ENCODE data around the gene ITGB8. TPM values are rescaled to one million over a fixed set of nuclear protein-coding genes. Genes with fewer than 3 reads are reported as not detected.
A peak's percentile ranks its signal among the peaks of the same experiment; 100 is the strongest.

Gene ITGB8
- total and polyA plus RNA-seq, 2 of the 4 experiments (the other 2 are of a cell fraction) = 2.6 to 10.2 TPM

GRCh38 chr7:20328692-20329091, 2.0 kb upstream of the ITGB8 start:
- WGBS, 2 experiments (ENCODE audit: extremely low coverage in 2 of 2, insufficient read length in 1 of 2) = no CpG with 5 or more reads among the region's 1 CpG
- Histone ChIP-seq H4K91ac (ENCODE audit: insufficient read depth, low read depth, low read length) (no peak overlapping the region), H3K56ac (ENCODE audit: extremely low read depth, insufficient read depth, low read length) (no peak overlapping the region), H4K5ac (ENCODE audit: low read depth, low read length) (no peak overlapping the region), H3K27ac (ENCODE audit: insufficient read depth, low read length) (no peak overlapping the region; the same call in 1 of the 2 replicates), H3K9me3 (ENCODE audit: control insufficient read depth, insufficient read depth, low read length) (no peaks in the 10 kb centered on the region), H2BK20ac (ENCODE audit: low read depth, low read length) (no peak overlapping the region), H3K4ac (ENCODE audit: low read depth, low read length) (no peak overlapping the region), H3K9me1 (ENCODE audit: insufficient read depth, low read length) (0 out of 2 replicates have a peak, but pooled peaks cover 2% of the 10 kb centered on the region), H2BK120ac (ENCODE audit: low read depth, low read length) (no peak overlapping the region), H3K4me3 (ENCODE audit: insufficient read depth, low read depth, low read length) (no peak overlapping the region), H3K23ac (ENCODE audit: low read depth, low read length) (no peak overlapping the region), H3K36me3 (ENCODE audit: control insufficient read depth, insufficient read depth, low read length) (no peaks in the 10 kb centered on the region), H3K18ac (ENCODE audit: low read depth, low read length) (no peak overlapping the region), H3K14ac (replicated peaks; ENCODE audit: low read depth, low read length) (no peak overlapping the region), H2BK5ac (ENCODE audit: low read depth, low read length, poor library complexity, severe bottlenecking) (no peak overlapping the region), H4K8ac (ENCODE audit: low read depth in 2 of 2, low read length in 2 of 2) (peak overlapping the region in 1 of 2 experiments; percentile 15; a peak in 1 of 4 replicates), H4K20me1 (ENCODE audit: insufficient read depth, low read length) (no peaks in the 10 kb centered on the region), H2AK9ac (replicated peaks; ENCODE audit: low read depth, low read length, poor library complexity) (no peak overlapping the region), H3K9ac (ENCODE audit: low read depth, low read length) (no peak overlapping the region; the same call in 1 of the 2 replicates), H2AFZ (replicated peaks; ENCODE audit: low read length, poor library complexity) (no peak overlapping the region), H2BK15ac (ENCODE audit: low read depth, low read length) (no peak overlapping the region), H3K79me1 (ENCODE audit: low read depth in 1 of 2, low read length in 2 of 2) (no peaks in the 10 kb centered on the region), H3K4me1 (ENCODE audit: control insufficient read depth, insufficient read depth, low read length) (peaks cover 2% of the 10 kb centered on the region; the same call in 1 of the 2 replicates), H2AK5ac (ENCODE audit: low read depth, low read length) (no peak overlapping the region), H3K27me3 (ENCODE audit: control insufficient read depth, insufficient read depth, low read length) (no peaks in the 10 kb centered on the region), H3K4me2 (ENCODE audit: low read depth, low read length) (no peak overlapping the region)
- dilution Hi-C loops (cut with HindIII; ENCODE audit: low sequenced_read_pairs, unreplicated experiment) = no loop called here
- intact Hi-C loops (cut with micrococcal nuclease) = no loop called here
- TF ChIP-seq FOS (IDR thresholded peaks at IDR 0.05; ENCODE audit: low read depth, low read length) (no peak), MAFK (IDR thresholded peaks at IDR 0.05; ENCODE audit: low read depth, low read length) (peak; percentile 70), MAZ (IDR thresholded peaks at IDR 0.05; ENCODE audit: borderline replicate concordance, low read depth, low read length) (no peak), BHLHE40 (IDR thresholded peaks at IDR 0.05; ENCODE audit: low read depth, low read length) (no peak)
- in situ Hi-C loops (cut with MboI; ENCODE audit: low sequenced_read_pairs) = no loop called here
- BruUV-seq (replicated peaks) = no TSS peak
- ChIA-PET CTCF (no interaction called here), POLR2A (ENCODE audit: unreplicated experiment) (no interaction called here)
- ATAC-seq (ENCODE audit: low read depth) (no peak), DNase-seq (no peak)

Measured in IMR-90 (cell line).